ENCODE measurements around the gene ST6GALNAC2.
"Not testable (repeated sequence)": the region's sequence is repeated elsewhere in the genome, so short reads cannot be mapped to it uniquely, and the experiment has no call there.

The ST6GALNAC2 gene

DNA sequence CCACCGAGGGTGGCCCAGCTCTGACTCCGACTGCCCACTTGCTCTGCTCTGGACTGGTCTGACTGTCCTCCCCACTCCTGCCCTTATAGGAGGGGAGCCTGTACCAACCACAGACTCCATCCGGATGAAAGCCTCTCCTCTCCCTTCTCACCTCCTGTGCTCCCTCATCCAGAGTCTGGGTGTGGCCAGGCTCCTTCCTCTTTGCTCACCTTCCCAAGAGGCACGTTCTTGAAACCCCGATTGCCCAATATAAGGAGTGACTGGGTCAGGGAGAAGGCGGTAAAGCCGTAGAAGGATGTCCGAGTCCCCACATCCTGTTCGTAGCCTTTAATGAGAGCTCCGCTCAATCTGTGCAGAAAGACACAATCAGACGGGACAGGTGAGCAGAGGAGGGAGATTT, 40.8 kb upstream of the ST6GALNAC2 start:
- in situ Hi-C loops (cut with HindIII; ENCODE audit: low sequenced_read_pairs) = no loop called here
- no peak for DNase-seq (ENCODE audit: low read depth, low spot score)
- TF ChIP-seq, protein P1, sequence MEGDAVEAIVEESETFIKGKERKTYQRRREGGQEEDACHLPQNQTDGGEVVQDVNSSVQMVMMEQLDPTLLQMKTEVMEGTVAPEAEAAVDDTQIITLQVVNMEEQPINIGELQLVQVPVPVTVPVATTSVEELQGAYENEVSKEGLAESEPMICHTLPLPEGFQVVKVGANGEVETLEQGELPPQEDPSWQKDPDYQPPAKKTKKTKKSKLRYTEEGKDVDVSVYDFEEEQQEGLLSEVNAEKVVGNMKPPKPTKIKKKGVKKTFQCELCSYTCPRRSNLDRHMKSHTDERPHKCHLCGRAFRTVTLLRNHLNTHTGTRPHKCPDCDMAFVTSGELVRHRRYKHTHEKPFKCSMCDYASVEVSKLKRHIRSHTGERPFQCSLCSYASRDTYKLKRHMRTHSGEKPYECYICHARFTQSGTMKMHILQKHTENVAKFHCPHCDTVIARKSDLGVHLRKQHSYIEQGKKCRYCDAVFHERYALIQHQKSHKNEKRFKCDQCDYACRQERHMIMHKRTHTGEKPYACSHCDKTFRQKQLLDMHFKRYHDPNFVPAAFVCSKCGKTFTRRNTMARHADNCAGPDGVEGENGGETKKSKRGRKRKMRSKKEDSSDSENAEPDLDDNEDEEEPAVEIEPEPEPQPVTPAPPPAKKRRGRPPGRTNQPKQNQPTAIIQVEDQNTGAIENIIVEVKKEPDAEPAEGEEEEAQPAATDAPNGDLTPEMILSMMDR (IDR thresholded peaks at IDR 0.05; ENCODE audit: low read depth, low read length) = no peak
- no peak overlapping the region for H3K4me3 ChIP-seq (ENCODE audit: low read depth, low read length)

DNA sequence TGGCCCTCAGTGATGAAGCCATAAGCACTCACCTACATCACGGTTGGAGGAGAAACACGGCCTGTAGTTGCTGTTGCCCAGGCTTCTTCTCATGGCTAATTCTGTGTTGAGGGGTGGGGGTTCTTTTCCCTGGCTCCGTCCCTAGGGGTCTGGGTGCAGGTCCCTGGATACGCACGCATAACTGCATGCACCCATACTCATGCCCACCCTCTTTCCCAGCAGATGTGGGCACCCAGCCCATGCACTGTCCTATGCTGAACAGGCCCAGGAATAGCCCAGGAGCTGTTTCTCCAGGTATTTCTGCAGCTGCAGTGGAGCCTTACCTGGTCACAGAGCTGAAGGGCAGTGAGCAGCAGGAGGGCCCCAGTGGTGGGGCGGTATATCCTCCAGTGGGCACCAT, 39.8 kb upstream of the ST6GALNAC2 start:
- TF ChIP-seq, protein P1 (IDR thresholded peaks at IDR 0.05; ENCODE audit: low read depth, low read length) = no peak
- DNase-seq (ENCODE audit: low read depth, low spot score) = no peak
- H3K4me3 ChIP-seq (ENCODE audit: low read depth, low read length) = no peak overlapping the region
- in situ Hi-C loops (cut with HindIII; ENCODE audit: low sequenced_read_pairs) = no loop called here

DNA sequence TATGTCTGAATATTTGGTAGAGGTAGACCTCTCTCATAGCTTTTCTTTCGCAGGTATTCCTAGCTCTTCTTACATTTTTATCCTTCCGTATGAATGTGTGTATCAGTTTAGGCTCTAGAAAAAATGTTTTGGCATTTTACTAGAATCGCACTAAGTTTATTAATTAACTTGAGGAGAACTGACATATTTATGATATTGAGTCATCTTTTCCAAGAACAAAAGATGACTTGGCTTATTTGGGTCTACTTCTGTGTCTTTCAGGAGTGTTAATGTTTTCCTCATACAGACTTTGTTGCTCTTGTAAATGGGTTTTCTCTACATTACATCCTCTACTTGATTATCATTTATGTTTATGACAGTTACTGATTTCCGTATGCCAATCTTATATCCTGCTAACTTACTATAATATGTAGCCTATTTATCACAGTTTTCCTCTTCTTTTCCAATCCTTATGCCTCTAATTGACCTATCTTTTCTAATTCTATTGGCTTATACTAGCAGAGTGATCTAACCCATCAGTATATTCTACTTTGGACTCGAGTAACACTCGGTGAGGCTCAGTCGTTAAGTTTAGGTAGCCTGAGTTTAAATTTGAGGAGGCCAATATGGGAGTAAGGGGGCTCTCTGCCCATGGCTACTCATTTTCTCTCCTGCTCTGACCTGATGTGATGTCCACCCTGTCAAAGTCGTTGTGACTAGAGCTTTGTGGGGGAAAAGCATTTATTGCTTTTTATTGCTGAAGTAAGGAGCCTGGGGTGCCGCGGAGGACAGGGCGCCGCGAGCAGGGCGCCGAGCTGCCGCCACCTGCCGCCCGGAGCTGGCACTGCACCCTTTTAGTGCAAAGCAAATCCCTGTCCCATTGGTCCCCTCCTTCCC, 37.8 kb upstream of the ST6GALNAC2 start:
- H3K4me3 ChIP-seq (ENCODE audit: low read depth, low read length) = no peak overlapping the region
- in situ Hi-C loops (cut with HindIII; ENCODE audit: low sequenced_read_pairs) = no loop called here
- TF ChIP-seq, protein P1 (IDR thresholded peaks at IDR 0.05; ENCODE audit: low read depth, low read length) = peak; percentile 92
- peak; percentile 70 for DNase-seq (ENCODE audit: low read depth, low spot score)

DNA sequence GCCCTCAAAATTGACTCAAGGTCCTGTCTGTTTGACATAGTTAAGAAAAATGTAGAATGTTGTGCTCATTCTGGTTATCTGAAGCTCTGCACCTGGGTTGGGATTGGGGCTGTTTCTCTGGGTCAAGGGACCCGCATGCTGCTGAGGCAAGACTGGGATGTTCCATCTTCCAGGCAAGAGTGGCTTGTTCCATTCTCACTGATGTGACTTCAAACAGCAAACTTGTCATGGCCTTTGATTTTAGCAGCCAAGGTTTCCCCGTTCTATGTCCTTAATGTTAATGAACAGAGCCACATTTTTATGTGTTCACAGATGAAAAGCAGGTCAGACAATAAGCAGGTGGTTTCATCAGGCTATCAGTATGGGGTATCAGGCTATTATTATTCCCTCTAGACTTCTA, 32.2 kb upstream of the ST6GALNAC2 start:
- no peak overlapping the region for H3K4me3 ChIP-seq (ENCODE audit: low read depth, low read length)
- no peak for DNase-seq (ENCODE audit: low read depth, low spot score)
- in situ Hi-C loops (cut with HindIII; ENCODE audit: low sequenced_read_pairs) = no loop called here
- TF ChIP-seq, protein P1 (IDR thresholded peaks at IDR 0.05; ENCODE audit: low read depth, low read length) = no peak

DNA sequence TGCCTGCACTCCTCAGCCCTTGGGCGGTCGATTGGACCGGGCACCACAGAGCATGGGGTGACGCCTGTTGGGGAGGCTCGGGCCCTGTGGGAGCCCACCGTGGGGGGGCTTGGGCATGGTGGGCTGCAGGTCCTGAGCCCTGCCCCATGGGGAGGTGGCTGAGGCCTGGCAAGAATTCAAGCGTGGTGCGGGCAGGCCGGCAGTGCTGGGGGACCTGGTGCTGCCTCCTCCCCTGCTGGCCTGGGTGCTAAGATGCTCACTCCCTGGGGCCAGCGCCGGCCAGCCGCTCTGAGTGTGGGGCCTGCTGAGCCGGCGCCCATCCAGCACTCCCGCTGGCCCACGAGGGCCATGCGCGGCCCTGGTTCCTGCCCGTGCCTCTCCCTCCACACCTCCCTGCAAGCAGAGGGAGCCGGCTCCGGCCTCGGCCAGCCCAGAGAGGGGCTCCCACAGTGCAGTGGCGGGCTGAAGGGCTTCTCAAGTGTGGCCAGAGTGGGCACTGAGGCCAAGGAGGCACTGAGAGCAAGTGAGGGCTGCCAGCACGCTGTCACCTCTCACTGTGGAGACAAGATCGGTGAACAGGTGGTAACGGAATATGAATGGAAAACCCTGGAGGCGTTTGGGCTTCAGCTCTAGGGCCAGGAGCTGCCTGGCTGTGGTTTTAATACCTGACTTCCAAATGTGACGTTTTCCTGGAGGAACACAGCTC, 29.4 kb upstream of the ST6GALNAC2 start:
- in situ Hi-C loops (cut with HindIII; ENCODE audit: low sequenced_read_pairs) = no loop called here
- TF ChIP-seq, protein P1 (IDR thresholded peaks at IDR 0.05; ENCODE audit: low read depth, low read length) = no peak
- H3K4me3 ChIP-seq (ENCODE audit: low read depth, low read length) = no peak overlapping the region
- DNase-seq (ENCODE audit: low read depth, low spot score) = no peak

DNA sequence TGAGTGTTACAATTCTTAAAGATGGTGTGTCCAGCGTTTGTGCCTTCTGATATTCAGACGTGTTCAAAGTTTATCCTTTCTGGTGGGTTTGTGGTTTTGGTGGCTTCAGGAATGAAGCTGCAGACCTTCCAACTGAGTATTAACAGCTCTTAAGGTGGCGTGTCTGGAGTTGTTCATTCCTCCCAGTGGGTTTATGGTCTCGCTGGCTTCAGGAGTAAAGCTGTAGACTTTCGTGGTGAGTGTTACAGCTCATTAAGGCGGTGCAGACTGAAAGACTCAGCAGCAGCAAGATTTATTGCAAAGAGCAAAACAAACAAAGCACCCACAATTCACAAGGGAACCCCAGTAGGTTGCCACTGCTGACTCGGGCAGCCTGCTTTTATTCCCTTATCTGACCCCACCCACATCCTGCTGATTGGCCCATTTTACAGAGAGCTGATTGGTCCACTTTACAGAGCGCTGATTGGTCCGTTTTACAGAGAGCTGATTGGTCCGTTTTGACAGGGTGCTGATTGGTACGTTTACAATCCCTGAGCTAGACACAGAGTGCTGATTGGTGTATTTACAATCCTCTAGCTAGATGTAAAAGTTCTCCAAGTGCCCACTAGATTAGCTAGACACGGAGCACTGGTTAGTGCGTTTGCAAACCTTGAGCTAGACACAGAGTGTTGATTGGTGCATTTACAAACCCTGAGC, 28.6 kb upstream of the ST6GALNAC2 start:
- H3K4me3 ChIP-seq (ENCODE audit: low read depth, low read length); in situ Hi-C loops (cut with HindIII; ENCODE audit: low sequenced_read_pairs); DNase-seq (ENCODE audit: low read depth, low spot score): not testable (repeated sequence)

Measured in astrocyte of the spinal cord (primary cell).